ENCODE results near the gene PIM2.

PIM2 gene

DNA sequence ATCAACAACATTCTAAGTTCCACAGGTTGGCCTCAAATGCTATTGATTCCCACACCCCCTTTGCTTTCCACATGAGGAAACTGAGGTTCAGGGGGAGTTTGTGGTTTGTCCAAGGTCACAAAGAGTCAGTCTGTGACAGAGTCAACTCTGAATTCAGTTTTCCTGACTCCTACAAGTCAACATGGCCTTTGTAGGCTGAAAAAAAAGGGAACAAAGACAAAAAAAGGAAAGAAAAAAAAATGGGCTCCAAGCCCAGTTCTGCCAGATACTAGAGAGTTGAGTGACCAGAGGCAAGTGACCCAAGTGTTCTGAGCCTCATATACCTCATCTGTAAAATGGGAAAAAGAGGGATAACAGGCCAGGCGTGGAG is 16.5 kb upstream of the PIM2 start:
- DNase-seq = no peak

DNA sequence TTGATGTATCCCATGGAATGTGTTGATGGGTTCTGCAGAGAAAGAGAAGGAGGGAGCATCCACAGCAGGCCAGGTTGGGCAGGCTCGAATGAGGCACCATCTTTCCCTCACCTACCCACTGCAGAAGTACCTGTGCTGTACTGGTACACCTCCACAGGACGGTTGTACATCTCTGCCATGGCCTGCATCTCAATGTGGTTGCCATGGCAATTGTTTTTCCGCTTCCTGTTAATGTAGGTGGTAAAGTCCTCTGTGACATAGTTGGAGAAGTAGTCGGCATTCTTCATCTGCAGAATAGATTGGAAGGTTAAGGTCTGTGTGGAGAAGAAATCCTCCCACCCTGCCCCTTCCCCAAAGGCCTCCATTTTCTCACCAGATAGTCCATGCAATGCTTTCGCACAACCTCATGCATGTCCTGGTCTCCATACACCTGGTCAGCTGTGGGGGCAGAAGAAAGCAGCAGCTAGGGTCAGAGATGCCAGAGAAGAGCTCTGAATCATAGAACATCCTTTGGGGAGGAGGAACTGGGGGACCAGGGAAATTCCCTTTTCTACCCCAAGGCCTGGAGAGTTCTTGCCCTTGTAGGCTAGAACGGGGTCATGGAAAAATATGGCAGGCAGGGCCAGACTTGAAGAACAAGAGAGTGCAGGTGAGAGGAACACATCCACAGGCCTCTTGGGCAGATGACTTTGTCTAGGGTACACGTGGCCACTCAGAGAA is 15.9 kb upstream of the PIM2 start:
- DNase-seq = no peak

DNA sequence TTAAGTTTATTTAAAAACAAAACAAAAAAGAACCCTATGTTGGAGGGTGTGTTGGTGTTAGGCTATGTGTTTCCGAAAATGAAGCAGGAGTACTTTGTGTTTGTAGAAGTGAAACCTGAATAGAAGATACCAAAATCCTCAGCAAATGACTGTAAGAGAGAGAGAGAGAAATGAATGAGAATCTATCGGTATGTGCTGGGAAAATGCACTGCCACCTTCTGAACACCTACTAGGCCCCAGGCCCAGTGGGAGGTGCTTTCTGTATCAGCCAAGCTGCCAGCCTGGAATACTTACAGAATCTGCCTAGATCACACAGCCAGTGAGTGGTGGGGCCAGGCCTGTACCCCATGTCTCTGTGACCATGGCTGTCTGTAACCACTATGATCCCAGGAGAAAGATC is 14.9 kb upstream of the PIM2 start:
- DNase-seq = no peak

DNA sequence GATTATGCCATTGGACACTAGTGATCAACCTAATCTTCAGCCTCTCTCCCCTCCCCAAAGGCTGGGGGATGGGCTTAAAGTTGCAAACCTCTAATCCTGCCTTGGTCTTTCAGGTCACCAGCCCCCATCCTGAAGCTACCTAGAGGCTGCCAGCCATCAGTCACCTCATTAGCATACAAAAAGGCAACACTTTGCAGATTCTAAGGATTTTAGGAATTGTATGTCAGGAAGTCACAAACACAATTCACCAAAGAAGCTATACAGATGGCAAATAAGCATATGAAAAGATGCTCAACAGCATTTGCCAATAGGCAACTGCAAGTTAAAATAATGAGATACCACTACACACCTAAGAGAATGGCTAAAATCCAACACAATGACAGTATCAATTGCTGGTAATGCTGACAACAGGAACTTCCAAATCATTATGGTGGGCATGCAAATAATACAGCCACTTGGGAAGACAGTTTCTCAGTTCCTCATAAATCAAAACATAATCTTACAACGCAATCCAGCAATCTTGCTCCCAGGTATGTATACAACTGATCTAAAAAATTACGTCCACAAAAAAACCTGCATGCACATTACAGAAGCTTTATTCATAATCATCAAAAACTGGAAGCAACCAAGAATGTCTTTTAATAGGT is 9.0 kb upstream of the PIM2 start:
- no peak for DNase-seq

DNA sequence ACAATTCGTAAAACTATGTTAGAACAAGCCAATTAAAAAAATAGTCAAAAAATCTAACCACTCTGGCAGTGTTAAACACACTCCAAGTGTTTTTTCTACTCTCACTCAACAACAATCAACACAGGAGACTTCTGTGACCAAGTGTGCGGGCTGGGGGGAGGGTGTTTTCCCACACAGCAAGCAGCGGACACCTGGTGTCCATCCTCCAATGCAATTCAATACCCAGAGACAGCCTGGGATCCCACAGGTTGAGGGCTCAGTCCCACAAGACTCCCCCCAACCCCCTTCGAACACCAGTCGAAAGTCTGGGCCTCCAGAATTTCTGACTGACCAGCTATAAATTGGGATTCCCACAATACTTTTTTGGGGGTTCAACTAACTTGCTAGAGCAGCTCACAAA is 8.3 kb upstream of the PIM2 start:
- DNase-seq = no peak

DNA sequence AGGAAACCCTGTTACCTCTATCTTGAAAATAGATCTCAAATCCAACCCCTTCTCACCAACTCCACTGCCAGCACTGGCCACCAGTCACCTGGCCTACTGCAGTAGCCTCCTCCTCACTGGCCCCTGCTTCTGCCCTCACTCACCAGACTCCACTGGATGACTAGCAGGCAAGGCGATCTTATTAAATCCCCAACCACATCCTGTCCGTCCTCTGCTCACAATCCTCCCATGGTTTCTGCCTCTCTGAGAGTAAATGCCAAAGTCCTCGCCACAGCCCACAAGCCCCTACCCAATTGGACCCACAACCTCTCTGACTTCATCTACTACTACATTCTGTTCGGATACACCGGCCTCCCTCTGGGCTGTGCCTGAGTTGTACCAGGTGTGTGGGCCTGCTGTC is 5.4 kb upstream of the PIM2 start:
- no peak for DNase-seq

DNA sequence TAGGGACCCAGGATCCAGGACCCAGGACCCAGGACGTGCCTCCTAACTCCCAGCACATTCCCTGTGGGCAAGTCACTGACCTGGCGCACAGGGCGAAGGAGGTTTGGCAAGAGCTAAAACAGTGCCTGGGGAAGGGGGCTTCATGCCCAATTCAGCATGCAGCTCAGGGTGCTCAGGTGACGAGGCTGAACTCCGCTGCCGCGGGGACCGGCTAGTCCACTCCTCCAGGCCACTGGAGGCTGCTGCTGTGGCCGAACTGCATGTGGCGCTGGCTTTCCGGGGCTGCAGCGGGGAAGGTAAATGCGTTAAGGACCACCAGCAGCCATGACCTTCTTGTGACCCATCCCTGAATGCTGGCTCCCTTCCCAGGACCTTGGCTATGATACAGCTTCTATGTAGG is 4.9 kb upstream of the PIM2 start:
- DNase-seq = no peak

DNA sequence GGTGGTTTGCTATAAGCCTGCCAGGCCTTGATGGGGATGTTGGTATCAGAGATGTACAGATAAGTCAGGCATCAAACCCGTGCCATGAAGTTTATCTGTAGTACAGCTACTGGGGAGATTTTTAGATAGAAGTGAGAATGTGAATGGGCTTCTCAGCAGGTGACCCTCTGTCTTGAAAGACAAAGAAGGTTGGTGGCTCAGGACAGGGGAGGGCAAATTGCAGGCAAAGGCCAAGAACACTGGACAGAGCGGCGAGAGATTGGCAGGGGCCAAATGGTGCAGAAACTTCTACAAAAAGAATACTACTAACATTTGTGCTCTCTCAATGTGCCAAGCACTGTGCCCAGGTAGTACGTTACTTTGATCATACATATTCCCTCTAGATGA is 1.9 kb upstream of the PIM2 start:
- no peak for DNase-seq

DNA sequence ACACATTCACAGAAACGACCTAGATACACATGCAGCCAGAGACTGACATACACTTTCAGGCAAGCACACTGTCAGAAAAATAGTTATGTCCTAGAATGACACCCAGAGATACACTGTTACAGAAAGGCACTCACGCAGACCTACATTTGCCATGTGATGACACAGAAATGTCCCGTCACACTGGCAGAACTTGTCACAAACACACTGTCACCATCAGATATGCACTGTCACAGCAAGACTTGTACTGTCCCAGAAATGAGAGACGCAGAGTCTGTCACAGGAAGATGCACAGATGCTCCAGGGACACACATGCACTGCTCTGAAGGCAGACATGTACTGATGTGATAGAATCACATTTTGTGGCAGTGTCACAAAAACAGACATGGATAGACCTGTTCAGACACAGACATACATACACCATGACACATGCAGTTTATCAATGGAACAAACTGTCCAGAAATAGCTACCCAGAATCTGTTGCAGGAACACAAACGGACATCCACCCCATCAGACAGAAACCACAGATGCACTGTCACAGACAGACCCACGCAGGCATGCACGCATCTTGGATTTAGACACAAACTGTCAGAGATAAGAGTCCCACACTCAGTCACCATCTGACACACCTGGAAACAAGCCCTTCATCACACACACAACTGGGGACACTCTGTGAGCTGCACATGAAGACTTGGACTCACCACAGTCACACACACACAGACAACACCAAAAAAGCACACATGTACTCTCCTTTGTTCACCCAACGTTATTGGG is 1.3 kb upstream of the PIM2 start:
- DNase-seq = peak in 1 of 14 donors; percentile 6

DNA sequence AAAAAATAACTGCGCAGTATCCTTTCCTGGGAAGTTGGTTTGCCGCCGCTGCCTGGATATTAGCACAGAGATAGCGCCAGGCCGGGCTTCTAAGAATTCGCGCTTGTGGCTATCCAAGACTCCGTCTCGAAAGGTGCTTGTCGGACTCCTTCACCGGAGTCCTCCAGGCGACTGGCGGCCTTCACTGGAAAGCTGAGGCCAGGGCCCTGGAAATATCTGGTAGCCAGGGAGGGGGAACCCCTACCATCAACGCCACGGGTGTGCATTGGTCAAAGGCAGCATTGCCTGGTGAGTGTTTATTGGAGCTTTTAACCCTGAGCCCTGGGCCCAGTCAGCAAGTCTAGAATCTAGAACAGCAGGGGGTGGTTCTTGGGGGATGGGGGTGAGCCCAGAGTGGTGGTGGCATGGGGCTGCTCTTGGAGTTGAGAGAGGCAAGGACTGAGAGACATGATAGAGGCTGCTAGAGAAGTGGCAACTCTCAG is 577 bp upstream of the PIM2 start:
- peak in 1 of 14 donors; percentile 42 for DNase-seq

DNA sequence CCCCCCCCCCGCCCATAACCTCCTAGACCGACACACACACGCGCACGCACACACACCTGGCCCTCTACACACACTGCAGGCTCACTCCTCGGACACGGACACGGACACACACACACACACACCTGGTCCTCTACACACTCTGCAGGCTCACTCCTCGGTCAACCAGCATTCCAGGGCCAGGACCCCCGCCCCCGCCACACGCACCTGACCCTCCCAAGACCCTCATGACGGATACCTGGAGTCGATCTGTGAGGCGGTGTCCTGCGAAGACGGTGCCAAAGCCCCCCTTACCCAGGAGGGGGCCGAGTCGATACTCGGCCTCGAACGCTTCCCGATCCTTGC is 552 bp downstream of the PIM2 start:
- DNase-seq = peak in 1 of 14 donors; percentile 1

DNA sequence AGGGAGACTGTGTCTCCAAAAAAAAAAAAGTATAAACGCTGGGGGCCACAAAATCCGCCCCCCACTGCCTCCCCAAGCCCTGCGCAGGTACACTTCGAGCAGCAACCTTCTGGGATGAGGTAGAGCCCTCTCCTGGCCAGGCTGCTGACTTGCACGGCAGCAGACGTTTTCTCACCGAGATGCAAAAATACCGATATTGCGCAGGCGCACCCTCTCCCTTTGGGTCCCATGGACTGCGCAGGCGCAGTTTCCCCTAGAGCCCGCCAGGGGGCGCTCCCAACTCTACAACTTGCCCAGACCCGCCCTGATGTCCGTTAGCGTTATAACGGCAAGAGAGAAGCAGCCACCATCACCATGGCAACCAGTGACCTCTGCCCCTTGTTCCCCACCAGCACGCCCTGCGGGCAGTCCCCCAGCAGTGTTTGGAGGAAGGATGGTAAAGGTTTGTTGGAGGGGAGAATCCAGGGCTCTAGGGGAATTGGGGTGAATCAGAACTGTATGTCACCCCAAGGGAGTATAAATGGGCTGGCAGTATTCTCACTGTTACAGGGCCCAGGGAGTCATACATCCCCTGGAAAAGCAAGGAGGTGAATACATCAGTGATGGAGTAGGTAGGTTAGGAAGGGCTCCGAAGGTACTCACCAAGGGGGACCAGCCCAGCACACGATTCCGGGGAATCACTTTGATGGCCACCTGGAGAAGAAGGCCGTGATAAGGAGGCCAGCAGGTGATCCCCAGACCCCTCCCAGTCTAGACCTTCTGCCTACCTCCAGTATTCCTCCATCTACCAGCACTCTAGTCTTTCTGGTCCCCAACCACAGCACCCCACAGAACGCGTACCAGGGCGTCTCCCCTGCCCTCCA is 1.5 kb downstream of the PIM2 start:
- DNase-seq = peak in 13 of 14 donors; percentile 19 to 90 (median 75)

DNA sequence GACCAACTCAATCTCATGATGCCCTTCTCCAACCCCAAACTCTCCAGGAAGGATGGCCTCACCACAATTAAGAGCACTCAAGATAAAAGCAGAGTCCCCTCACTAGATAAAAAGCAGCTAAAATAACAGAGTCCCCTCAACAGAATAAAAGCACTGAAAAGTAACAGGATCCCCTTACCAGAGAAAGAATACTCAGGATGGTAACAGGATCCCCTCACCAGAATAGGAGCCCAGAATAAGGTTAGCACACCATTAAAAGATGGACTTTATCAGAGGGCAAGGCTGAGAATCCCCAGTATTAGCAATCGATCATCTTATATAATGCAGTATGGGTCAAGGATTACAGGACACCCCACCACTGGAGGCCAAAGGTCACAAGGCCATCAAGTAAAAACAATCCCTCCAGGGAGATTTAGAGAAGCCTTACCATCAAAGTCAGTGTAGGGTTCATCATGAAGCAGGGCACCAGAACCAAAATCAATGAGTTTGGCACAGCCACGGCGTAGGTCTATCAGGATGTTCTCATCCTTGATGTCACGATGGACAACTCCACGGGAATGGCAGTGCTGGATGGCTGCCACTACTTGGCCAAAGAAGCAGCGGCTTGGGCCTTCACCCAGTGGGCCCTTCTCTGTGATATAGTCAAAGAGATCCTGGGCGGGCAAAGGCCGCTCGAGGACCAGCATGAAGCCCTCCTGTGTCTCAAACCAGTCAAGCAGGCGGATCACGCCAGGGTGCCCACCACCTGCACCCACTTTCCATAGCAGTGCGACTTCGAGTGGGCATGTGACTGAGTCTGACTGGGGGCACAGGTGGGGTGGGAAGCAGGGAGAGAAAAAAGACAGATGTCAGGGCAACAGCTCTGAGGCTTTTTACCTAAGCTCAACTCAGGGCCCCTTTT is 4.0 kb downstream of the PIM2 start:
- no peak for DNase-seq

DNA sequence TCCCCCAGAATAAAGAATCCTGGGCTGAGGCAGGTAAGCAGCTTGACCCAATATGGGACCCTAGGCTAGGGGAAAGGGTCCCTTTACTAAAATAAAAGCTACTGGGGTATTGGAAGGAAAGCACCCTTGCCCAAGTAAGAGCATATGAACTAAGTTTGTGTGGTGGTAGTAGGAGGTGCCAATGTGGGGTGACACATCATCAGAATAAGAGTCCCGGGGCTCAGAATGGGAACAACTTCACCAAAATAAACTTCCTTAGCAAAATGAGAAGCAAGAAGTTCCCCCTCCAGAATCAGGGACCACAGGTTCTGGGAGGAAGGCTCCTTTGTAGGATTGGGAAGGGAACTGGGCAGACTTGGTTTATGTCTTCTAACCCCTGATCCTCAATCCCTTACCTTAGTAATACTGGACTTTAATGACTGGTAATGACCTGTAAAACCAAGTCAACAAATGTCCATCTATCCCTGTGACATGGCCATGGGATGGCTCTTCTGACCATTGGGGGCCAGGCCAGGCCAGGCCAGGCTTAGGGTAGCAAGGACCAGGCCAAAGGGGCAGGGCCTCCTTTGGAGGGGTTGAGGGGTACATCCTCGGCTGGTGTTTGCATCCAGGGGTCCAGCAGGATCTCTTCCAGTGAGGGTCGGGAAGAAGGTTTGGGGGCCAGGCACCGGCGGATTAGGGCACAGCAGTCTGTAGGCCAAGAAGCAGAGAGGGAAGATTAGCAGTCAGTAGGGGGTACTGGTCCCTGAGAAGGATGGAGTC is 5.0 kb downstream of the PIM2 start:
- DNase-seq = no peak

DNA sequence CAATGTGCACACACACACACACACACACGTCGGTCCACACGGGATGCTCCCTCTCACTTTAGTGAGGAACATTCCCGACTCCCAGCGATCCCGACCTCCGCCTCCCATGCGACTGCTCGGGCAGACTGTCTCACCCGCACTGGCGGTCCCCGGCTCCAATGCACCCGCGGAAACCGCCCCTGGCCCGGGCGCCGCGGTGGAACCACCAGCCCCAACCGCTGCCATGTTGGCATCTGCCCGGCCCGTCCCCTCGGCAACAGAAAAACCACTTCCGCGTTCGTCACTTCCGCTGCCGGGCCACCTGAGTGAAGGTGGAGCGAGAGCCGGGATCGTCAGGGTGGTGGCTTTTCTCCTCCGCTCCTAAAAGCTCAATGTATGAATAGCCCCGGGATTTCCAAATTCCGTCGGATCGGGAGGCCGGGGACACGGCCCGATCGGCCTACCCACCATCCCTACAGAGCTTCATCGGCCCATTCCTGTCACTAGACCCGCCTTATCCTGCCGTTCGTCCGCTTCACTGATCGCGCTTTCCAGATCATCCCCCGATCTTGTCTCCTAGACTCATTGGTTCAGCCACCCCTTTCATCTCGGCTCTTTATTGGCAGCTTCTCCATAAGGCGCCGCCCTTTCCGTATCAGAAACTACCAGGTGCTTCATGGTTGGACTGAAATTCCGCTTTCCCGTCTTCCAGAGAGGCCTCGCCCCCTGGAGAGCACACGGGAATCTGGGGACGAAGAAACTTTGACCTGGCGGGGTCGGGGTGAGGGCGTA is 7.2 kb downstream of the PIM2 start, which contains the start of gene SLC35A2:
TSS of gene SLC35A2 (minus strand) at position 235 of the 771 bp plus-strand sequence. CDS start at position 225, 10 bp downstream.
- peak in 13 of 14 donors; percentile 4 to 79 (median 59) for DNase-seq

DNA sequence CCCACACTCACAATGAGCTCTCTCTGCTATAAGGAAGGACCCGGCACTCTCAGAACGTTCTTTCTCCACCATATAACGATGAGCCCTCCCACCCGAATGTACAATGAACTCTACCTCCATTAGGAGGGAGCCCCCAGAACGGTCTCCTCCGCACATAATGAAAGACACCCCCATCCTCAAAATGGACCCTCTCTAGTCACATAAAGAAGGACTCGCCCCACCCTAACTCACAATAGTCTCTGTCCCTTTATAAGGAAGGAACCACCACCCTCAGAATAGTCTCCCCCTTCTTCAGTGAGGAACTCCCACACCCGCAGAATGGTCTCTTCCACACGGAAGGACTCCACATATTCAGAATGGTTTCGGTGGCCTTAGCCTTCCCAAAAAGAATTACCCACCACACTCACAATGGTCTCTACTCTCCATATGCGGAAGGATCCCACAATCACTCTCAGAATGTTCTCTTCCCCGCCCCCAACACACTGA is 7.9 kb downstream of the PIM2 start:
- no peak for DNase-seq

DNA sequence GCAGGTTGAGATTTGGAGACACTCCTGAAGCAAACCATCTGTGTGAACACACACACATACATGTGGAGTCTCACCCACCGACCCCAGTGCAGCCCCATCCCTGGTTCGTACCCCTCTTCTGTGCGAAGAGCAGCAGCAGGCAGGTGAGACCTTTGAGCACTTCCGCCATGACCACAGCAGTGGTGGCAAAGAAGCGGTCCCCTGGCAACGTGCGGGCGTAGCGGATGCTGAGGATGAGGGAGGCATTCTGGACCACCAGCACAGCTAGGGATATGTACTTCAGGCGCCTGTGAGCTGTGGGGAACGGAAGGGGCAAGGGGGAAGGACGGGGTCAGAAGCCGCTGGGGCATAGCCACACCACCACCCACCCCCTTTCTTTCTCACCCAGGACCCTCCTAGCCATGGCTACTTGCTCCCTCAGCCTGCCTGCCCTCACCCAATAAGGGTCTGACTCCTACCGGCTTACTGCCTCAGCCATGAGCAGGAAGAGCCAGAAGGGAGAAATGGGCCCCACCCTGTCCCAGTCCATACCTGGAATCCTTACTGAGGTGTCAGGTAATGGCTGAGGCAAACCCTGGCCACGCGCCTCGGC is 9.0 kb downstream of the PIM2 start:
- DNase-seq = no peak

DNA sequence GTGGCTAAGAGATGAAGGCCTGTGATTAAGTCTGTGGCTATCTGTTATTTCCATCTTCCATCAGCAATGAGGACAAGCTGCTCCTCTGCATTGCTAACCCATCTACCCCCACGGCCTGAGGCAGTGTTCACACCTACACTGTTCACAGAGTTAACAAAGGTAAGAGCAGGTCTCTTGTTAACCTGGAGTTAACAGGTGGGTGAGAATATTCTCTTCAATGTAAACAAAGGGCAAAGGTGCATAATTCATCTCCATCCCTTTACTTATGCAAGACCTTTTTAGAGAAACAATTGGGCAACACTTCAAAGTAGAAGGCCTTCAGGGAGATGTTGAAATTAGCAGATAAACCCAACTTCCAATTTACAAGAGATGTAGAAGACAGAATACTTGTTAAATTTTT is 10.2 kb downstream of the PIM2 start:
- no peak for DNase-seq

DNA sequence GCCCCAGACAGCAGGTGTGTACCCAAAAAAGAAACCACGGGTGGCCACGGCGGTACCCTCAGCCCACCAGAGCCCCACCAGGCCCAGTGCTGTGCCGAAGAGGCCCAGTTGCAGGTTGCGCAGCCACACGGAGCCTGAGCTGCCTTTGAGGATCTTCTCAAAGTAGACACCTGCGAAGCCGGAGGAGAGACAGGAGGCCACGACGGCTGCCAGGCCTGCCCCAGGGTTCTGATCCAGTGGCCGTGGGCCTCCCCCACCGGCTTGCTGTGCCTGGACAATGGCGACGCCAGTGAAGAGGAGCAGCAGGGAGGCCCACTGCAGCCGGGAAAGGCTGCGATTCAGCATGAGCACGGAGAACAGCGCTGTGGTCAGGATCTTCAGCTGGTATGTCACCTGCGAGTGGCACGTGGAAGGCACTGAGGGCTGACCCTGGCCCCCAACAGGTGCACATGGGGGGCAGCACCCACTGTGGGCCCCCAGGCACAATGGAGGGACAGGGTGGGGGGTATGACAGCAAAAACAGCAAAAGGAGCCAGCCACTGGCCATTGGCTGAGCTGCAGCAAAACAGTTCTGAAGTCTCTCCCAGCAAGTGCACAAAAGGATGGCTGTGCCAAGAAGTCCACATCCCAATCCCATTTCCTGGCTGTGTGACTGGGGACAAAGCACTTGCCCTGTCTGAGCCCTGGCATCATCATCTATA is 13.6 kb downstream of the PIM2 start:
- no peak for DNase-seq
